Stimulated activated CD4-positive, alpha-beta T cell treated with anti-CD3 and anti-CD28 coated beads, Interleukin-12 subunit alpha, Interleukin-12 subunit beta, amount 100 ng/mL, for 4 hours (primary cell): ENCODE results near the gene DHRS7B.
"Not testable (repeated sequence)": the region's sequence is repeated elsewhere in the genome, so short reads cannot be mapped to it uniquely, and the experiment has no call there.

Source experiments
- DNase-seq: peaks from one replicate; pipeline ENCODE4 v3.0.0-alpha.2; 2020

Gene DHRS7B

DNA sequence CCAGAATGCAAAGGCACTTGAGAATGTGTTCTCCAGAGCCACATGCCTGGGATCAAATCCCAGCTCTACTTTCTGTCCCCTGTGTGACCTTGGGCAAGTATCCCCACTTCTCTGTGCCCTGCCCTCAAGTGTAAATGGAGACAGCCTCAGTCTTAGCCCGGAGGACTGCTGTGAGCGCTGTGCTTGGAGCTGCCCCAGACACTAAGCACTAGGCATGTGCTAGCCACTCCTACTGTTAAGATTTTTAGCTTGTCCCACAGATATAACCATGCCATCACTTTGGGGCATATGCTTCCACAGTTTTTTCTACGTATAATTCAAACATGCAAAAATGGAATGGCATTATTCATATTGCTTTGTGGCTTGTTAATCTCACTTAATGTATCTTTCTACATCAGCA lies 57.8 kb downstream of the DHRS7B start:
- DNase-seq, result no peak

DNA sequence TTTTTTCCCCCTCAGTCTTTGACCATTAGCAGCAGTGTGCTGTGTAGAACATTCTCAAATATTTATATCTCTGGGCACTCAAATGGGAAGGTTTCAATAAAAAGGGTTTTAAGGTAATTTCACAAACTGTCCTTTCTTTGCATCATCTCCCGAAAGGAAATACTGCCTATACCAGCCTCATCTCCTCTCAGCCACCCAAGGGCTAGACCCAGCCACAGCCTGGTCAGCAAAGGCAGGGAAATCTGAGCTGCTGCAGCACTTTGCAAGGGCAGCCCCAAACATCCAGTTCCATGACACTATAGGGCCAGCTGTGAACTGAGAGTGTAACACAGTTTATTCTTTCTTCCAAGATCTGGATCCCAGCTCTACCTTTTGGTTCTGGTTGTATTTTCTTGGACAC lies 58.3 kb downstream of the DHRS7B start:
- DNase-seq, result no peak

DNA sequence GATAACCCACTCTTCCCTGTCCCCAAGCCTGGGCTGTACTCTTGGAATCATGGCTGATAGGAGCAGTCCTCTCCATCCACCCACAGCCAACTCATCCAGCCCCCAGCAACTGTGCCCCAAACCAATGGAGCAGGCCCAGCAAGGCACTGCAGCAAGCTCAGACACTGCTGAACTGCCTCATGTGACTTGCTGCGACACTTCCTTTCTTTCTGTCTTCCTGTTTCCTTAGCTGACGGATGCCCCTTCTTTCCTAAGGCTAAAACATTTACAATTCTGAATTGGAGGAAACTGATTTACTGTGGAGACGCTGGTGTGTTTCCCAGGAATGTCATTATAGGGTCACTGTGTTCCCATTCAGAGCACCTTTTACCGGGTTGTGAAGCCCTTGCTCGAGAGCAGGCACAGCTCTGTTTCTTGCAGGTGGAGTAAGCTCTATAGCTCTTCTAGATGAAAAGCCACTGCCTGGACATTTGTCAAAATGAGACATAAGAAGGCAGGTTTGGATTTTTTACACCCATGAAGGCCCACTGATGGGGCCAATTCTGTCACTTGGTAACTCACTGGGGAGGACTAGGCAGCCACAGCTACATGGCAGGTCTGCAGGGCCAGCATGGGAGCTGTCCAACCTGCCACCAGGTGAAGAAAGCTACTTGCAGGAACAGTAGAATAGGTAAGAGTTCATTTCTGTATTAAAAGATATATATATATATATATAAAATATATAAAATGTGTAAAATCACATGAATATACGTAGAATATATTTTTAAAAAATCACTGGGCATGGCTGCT lies 59.8 kb downstream of the DHRS7B start:
- DNase-seq, result no peak

DNA sequence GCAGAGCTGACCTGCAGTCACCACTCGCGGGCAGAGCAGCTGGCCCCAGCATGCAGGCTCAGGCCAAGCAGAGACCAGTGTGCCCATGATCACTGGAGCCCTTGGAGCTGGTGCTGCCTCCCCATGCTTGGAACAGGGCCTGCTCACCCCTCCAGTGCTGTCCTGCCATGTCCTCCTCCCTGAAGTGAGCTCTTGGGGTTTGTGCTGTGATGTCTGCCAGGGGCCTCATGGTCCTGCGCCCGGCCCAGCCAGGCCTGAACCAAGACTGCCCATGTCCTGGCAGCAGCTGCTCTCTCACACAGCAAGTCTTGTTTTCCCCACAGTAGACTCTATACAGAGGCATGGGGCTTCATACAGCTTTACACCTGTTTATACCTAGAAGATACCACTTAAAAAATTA lies 62.6 kb downstream of the DHRS7B start:
- no peak for DNase-seq

- no peak for DNase-seq
These were observed 63.3 kb downstream of the DHRS7B start for GRCh38 chr17:21190078-21190477.

- DNase-seq, result no peak
These were observed 64.9 kb downstream of the DHRS7B start for GRCh38 chr17:21191698-21192097.

DNA sequence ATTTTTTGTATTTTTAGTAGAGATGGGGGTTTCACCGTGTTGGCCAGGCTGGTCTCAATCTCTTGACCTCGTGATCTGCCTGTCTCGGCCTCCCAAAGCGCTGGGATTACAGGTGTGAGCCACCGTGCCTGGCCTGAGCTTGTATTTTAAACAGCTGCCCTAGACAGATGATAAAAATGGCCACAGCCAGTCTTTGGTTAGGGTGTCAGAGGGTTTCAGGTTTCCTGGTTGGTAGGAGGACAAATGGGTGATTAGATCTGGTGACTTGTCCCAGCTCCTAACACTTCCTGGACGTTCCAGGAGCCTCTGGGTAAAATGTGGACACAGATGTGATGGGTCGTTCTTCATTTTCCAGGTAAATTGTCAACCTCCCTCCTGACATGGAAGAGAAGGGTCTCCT lies 65.7 kb downstream of the DHRS7B start:
- not testable (repeated sequence) for DNase-seq

- no peak for DNase-seq
These were observed 66.3 kb downstream of the DHRS7B start for GRCh38 chr17:21193031-21193430.

DNA sequence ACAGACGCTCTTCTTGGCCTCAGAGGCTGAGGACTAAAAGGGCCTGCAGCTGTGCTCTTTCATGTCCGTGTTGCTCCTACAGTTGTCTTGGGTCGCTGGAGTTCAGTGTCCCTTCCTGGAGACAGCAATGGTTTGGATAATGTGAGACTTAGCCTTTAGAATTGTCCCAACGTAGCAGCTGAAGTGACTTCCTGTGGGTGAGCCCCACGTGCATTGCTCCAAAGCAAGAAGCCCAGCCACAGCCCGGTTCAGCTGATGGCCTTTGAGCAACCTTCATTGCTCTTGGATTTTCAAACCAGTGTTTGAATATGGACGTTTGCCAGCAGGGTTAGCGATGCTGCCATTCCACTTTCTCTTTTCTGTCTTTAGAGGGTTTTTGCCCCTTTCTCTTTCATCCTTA lies 67.5 kb downstream of the DHRS7B start:
- no peak for DNase-seq

DNA sequence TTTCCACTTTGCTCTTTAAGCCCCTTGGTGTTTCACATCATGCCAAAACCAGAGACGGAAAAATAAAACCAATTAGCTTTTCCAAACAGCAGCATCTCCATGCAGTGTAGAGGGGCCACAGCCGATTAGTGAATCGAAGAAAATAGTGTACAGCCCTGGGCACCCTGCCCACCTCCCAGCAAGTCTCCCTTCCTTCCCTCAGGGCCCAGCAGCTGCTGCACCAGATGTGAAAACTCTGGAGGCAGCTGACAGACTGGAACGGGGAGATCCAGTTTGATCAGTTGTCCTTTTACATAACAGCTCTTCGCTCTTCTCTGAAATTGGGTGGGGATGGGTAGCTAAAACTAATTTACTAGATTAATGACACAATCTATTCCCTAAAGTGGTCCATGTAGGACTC lies 67.9 kb downstream of the DHRS7B start:
- DNase-seq, result no peak

DNA sequence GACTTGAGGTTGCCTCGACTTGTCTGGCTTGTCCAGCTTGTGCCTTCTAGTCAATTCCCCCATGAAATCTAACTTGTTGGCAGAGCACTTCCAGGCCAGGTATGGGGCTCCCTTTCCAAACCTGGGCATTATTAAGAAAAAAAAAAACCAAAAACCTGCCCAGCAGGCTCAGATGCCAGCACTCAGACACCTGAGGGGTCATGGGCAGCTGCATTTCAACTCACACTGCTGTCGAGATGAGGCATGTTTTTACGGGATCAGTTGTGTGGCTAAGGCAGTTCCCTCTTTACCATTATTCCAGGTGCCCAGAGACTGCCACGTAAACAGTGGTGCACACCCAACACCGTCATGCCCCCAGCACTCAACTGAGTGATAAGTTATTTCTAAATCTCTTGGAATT lies 69.4 kb downstream of the DHRS7B start:
- DNase-seq, result no peak

- DNase-seq, result no peak
These were observed 71.6 kb downstream of the DHRS7B start for GRCh38 chr17:21198411-21198810.

DNA sequence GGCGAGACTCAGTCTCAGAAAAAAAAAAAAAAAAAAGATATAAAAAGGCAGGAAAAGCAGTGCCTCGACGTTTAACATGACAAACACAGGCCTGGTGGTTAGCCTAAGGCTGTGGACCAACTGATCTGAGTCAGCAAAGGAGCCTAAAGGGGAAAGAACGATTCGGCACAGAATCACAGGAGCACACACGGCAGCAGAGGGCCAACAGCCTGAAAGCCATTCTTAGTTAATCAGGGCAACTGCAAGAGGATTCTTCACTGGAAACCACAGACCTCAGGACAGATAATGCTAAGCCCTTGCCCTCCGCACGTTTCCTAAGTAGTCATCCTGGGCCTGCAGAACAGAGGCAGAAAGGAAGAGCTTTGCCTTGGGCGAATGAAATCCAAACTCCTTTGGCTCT lies 72.5 kb downstream of the DHRS7B start:
- DNase-seq, result no peak

- DNase-seq, result no peak
These were observed 73.1 kb downstream of the DHRS7B start for GRCh38 chr17:21199856-21200255.

- DNase-seq, result no peak
These were observed 74.0 kb downstream of the DHRS7B start for GRCh38 chr17:21200590-21201297.

DNA sequence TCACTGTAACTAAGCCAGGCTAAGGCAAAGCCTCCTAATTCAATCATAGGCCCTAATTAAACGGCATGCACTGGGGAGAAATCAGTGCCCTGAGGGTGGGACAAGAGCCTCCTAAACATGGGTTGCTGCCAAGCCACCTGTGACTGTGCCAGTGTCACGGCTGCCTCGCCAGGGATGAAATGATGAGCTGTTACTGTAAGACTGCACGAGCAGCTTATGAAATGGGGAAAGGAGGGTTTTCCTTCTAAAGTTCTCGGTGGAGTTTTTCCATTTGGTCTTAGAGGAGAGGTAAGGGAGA lies 74.5 kb downstream of the DHRS7B start:
- DNase-seq, result no peak

GRCh38 chr17:21201874-21202273 lies 75.1 kb downstream of the DHRS7B start:
- no peak for DNase-seq

DNA sequence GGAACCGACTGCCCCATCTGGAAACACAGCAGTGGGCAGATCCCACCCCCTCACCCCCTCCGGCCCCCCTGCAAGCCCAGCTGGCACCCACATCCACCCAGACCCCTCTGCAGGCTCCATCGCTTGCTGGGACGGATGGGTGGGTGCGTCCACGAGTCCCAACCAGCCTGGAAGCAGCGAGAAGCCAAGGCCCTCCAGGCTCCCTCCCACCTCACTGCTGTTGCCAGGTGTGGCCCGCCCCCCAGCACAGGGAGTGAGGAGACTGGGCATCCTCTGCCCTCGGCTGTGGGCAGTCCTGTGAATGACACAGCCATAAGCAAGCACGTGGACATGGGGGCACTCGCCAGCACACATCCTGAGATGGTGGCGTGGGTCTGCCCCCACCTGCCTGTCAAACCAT lies 75.7 kb downstream of the DHRS7B start:
- DNase-seq, result no peak

DNA sequence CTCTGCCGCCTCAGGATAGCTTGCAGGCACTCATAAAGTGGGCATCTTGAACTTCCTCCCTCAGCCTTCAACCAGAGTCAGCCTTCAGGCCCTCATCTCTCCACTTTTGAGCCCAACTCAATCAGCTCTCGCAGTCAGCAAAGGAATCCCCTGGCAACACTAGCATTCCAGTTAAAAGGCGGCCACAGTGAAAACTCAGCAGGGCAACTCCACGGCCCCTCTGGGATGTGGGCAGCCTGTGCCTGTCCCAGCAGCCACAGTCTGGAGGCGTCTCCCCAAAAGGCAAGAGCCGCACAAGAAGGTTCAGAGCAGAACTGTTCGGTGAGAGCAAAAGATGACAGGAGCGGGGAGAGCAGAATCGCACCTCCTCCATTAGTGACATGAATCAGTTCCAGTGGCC lies 78.2 kb downstream of the DHRS7B start:
- no peak for DNase-seq

GRCh38 chr17:21208352-21208751 lies 81.6 kb downstream of the DHRS7B start:
- DNase-seq, result no peak

GRCh38 chr17:21209511-21210175 lies 82.9 kb downstream of the DHRS7B start:
- DNase-seq, result no peak

DNA sequence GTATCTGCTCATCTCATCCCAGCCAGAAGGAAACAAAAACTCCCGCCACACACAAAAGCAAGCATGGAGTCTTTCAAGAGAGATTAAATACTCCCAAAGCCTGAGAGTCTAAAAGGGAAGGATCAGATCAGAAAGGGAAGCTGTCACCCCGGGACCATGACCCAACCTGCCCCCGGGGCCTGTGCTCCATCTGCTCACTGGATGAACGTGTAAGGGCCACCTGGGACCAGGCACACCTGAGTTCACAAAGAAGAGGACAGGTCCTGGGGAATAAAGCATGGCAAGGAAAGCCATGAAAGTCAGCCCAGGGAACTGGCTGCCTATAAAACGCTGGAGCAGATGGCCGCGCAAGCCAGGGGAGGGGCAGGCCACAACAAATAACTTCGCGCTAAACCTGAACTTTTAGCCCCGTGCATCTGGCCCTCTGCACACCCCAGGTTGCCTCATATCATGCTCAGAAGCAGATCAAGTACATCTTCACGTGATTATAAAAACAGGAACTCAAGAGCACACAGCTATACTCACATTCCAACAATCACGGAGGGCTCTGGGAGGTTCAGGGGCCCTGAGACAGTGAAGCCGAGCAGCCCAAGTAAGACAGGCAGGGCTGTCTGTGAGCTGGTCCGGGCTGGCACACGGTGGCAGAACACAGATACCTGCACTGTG lies 83.8 kb downstream of the DHRS7B start:
- DNase-seq, result no peak

GRCh38 chr17:21211825-21212479 lies 85.2 kb downstream of the DHRS7B start:
- DNase-seq, result no peak
